GM13977 (cell line): Measurements from ENCODE around the gene JCHAIN.

ENCODE experiments used
- DNase-seq: peaks from one replicate; pipeline ENCODE4 v3.0.0; 2012; ENCODE audit warnings: low spot score
- in situ Hi-C: fragments of 300-500 bp; cut with MboI; formaldehyde crosslinking; loops from one replicate; pipeline ENCODE4 v1.12.0; 2022; ENCODE audit warnings: low sequenced_read_pairs, low pct_unique_long_range_greater_than_20kb, mixed read lengths, inconsistent platforms; ENCODE audit not compliant: unreplicated experiment
- TF ChIP-seq, protein P1 (sequence below): IDR thresholded peaks from 2 replicates; pipeline ENCODE4 v1.5.1; 2012; ENCODE audit warnings: mild to moderate bottlenecking, control low read depth; ENCODE audit not compliant: insufficient read depth; ENCODE audit errors: extremely low read depth, missing control alignments

JCHAIN gene

GRCh38 chr4:70627620-70628019 is 38.7 kb downstream of the JCHAIN start:
- TF ChIP-seq, protein P1, sequence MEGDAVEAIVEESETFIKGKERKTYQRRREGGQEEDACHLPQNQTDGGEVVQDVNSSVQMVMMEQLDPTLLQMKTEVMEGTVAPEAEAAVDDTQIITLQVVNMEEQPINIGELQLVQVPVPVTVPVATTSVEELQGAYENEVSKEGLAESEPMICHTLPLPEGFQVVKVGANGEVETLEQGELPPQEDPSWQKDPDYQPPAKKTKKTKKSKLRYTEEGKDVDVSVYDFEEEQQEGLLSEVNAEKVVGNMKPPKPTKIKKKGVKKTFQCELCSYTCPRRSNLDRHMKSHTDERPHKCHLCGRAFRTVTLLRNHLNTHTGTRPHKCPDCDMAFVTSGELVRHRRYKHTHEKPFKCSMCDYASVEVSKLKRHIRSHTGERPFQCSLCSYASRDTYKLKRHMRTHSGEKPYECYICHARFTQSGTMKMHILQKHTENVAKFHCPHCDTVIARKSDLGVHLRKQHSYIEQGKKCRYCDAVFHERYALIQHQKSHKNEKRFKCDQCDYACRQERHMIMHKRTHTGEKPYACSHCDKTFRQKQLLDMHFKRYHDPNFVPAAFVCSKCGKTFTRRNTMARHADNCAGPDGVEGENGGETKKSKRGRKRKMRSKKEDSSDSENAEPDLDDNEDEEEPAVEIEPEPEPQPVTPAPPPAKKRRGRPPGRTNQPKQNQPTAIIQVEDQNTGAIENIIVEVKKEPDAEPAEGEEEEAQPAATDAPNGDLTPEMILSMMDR: no peak
- no peak for DNase-seq
- in situ Hi-C loops: no loop called here

DNA sequence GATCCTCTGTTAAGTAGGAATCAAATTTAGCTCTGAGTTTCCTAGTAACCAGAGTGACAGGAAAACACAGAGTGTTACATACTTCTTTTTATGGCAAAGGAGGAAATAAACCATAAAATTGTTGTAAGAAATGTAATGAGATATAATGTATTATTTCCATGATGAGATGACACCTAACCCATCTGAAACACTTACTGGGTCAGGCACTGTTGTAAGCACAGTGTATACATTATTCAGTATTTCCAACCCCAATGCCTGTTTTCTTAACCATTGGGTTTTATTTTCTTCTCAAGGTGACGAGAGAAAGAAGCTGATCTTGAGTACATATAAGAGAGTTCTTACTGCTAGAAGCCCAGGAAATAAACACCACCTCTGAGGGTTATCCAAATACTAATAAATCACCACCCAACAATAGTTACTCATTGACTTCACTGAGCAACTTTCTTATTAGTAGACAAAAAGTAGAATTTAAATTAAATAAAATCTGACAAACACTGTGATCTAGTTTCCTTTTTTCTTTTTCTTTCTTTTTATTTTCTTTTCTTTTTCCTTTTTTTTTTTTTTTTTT is 42.0 kb downstream of the JCHAIN start:
- in situ Hi-C loops: no loop called here
- TF ChIP-seq, protein P1: no peak
- no peak for DNase-seq

GRCh38 chr4:70623323-70623722 is 43.0 kb downstream of the JCHAIN start:
- TF ChIP-seq, protein P1: no peak
- in situ Hi-C loops: no loop called here

GRCh38 chr4:70619778-70620177 is 46.5 kb downstream of the JCHAIN start:
- TF ChIP-seq, protein P1: no peak
- DNase-seq: no peak
- in situ Hi-C loops: no loop called here

More at GRCh38 chr4:70623323-70623722, 43.0 kb downstream of the JCHAIN start:
- no peak for DNase-seq

GRCh38 chr4:70619288-70619687 is 47.0 kb downstream of the JCHAIN start:
- DNase-seq: no peak
- in situ Hi-C loops: no loop called here
- TF ChIP-seq, protein P1: no peak

DNA sequence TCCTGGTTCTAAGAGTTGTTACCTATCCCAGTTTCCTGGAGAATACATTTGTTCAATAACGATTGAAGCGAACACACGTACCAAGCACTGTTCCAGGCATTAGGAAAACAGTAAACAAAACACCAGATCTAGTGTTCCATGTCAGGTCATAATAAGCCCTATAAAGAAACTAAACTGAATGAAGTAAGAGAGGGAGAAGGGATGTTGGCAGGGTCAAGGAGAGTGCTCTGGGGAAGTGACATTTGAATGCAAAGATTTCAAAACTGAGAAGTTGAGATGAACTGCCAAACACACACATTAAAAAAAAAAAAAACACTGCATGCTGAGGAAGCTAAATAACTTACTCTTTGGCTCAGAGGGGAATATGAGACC is 52.1 kb downstream of the JCHAIN start:
- TF ChIP-seq, protein P1: no peak
- in situ Hi-C loops: no loop called here
- DNase-seq: no peak
